HepG2 (cell line): ENCODE data around the gene TEX261. TPM values are rescaled to one million over a fixed set of nuclear protein-coding genes. Genes with fewer than 3 reads are reported as not detected.

Source experiments
- KLF9 ChIP-seq: IDR thresholded peaks from 2 replicates; pipeline ENCODE4 v1.6.1; 2016; ENCODE audit warnings: low read depth
- ZNF142 ChIP-seq: sonication (generic); formaldehyde crosslinking; IDR thresholded peaks from 2 replicates; pipeline ENCODE4 v1.4.0; 2020; ENCODE audit warnings: missing genetic modification reagents
- ZNF362 ChIP-seq: sonication (generic); formaldehyde crosslinking; IDR thresholded peaks from 2 replicates; pipeline ENCODE4 v1.4.0; 2020; ENCODE audit warnings: missing genetic modification reagents, mild to moderate bottlenecking, borderline replicate concordance
- ZNF496 ChIP-seq: sonication (generic); formaldehyde crosslinking; IDR thresholded peaks from 2 replicates; pipeline ENCODE4 v1.8.1; 2023; ENCODE audit warnings: mild to moderate bottlenecking, moderate library complexity, missing genetic modification reagents; ENCODE audit not compliant: insufficient replicate concordance
- ZNF577 ChIP-seq: sonication (generic); formaldehyde crosslinking; IDR thresholded peaks from 2 replicates; pipeline ENCODE4 v1.4.0; 2020; ENCODE audit warnings: mild to moderate bottlenecking, low read depth, missing genetic modification reagents, borderline replicate concordance
- polyA plus RNA-seq, 8 experiments: library from polyadenylated mRNA; depleted of rRNA in 3 of 8; stranded (reverse) in 7 of 8; unstranded in 1 of 8; fragments of >200 nt; fragmentation: Illumina TruSeq in 4 of 8; extraction: Trizol in 4 of 8; gene quantifications; 2 replicates each; pipeline versions ENCODE4 v1.2.1 to v1.2.3, GENCODE V29; 2011 to 2016; ENCODE audit warnings: low read depth in 4 of 8, missing spikeins in 1 of 8, mixed read lengths in 1 of 8; ENCODE audit not compliant: insufficient read depth in 1 of 8
- total RNA-seq, 5 experiments: library from RNA; depleted of rRNA; stranded (reverse); fragments of >200 nt; fragmentation: Illumina TruSeq; extraction: Trizol; gene quantifications; 2 replicates each; pipeline ENCODE4 v1.2.3, GENCODE V29; 2016; ENCODE audit warnings: low read depth in 1 of 5

The TEX261 gene
- total and polyA plus RNA-seq, 2 of the 13 experiments (the other 11 are each of a cell fraction or from before 2014, with no cell fraction given): 43.8 to 78.7 TPM

GRCh38 chr2:70965506-70965905 lies 29.2 kb downstream of the TEX261 start (continued):
- TF ChIP-seq ZNF362 (CRISPR knock-in tag): no peak
- no peak for TF ChIP-seq ZNF577 (CRISPR knock-in tag)
- TF ChIP-seq KLF9: no peak
- no peak for TF ChIP-seq ZNF496 (CRISPR knock-in tag)
- no peak for TF ChIP-seq ZNF142
